GM18499 (cell line): Measurements from ENCODE around the gene CDH9.

Experiments
- ATAC-seq: cut with Tn5 transposase; IDR thresholded peaks from one replicate; pipeline ENCODE4 v1.9.1; 2021; ENCODE audit warnings: moderate number of reproducible peaks; ENCODE audit not compliant: insufficient read depth, unreplicated experiment

The CDH9 gene, protein sequence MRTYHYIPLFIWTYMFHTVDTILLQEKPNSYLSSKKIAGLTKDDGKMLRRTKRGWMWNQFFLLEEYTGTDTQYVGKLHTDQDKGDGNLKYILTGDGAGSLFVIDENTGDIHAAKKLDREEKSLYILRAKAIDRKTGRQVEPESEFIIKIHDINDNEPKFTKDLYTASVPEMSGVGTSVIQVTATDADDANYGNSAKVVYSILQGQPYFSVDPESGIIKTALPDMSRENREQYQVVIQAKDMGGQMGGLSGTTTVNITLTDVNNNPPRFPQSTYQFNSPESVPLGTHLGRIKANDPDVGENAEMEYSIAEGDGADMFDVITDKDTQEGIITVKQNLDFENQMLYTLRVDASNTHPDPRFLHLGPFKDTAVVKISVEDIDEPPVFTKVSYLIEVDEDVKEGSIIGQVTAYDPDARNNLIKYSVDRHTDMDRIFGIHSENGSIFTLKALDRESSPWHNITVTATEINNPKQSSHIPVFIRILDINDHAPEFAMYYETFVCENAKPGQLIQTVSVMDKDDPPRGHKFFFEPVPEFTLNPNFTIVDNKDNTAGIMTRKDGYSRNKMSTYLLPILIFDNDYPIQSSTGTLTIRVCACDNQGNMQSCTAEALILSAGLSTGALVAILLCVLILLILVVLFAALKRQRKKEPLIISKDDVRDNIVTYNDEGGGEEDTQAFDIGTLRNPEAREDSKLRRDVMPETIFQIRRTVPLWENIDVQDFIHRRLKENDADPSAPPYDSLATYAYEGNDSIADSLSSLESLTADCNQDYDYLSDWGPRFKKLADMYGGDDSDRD

DNA sequence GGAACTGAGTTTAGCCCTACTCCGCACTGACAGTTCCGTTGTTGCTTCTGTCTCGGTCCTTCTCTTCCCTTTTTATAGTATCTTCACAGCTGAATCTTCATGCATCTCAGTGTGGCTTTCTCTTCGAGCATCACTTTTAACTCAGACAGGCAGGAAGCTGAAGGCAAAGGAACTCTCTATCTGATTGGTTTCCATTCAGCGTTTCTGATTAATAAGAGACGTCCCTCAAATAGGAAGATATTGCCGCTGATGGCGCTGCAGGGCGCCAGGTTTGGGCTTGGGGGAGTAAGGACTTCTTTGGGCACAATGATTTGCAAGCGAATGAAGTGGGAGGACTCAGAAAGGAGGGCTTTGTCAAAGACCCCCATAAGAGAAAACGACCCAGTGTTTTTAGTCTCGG, at the start of gene CDH9:
Gene CDH9 (minus strand): TSS at position 111 of the 400 bp plus-strand sequence. CDS start 50,253 bp downstream, outside the sequence.
- no peak for ATAC-seq

DNA sequence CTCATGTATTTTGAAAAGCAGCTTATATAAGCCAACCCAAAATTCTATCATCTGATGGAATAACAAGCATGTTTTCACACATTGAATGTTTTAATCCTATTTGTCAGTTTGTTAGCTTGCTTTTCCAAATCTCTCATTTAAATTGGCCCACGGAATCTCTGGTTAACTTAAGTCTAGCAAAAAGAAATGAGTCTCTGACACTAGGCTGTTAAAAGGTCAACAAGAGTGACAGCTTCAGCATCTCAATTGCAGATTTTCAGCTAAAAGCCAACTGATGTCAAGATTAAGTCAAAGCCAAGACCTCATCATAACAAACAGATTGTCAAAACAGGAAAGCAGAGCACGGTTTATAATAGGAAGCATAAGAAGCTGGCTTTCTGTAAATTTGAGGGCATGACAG, 49.4 kb upstream of the CDH9 start:
- no peak for ATAC-seq

DNA sequence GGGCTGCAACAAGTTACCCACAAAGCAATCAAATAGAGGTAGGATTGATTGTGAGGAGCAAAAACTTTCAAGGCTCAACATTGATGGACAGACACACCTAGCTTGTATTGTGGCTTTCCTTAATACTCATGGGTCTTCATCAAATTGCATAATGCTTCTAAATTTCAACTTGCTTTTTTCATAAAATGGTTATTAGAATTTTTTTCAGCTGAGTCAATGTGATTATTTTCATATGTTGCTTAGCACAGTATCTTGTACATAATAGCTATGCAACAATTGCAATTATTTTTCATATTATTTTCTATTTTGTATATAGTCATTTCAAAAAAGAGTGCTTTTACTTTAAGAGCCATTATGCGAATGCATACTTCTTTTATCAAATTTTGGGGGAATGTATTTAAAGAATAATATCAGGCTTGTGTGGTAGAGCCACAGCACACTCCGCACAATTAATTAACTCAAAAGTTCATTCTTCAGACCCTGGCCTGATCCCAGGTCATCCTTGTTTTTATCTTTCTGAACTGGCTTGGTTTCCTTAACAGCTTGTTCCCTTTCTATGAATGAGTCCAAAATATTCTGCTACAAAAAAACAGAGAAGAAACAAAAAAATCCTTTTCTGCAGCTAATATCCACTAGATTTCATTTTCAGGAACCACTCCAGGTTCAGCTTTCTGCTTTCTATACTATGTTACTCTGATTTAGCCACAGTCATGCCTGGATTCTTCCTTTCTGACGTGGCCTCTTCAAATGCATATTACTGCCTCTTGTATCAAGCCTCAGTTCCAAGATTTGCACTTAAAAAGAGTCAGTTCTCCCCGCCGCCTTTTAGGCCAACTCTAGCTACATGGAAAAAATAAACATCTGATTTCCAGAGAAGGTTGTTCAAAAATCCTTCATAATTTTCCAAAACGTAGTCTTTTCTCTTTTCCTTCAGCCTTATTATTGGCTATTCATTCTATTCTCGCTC, 45.3 kb upstream of the CDH9 start:
- ATAC-seq, result no peak

DNA sequence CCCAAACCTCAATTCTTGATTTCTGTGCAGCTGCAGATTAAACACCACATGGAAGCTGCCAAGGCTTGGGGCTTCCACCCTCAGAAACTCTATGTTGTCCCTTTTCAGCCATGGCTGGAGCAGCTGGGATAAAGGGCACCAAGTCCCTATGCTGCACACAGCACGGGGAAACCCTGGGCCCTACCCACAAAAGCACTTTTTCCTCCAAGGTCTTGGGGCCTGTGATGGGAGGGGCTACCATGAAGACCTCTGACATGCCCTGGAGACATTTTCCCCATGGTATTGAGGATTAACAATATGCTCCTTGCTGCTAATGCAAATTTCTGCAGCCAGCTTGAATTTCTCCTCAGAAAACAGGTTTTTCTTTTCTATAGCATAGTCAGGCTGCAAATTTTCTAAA, 41.8 kb upstream of the CDH9 start:
- ATAC-seq, result no peak

DNA sequence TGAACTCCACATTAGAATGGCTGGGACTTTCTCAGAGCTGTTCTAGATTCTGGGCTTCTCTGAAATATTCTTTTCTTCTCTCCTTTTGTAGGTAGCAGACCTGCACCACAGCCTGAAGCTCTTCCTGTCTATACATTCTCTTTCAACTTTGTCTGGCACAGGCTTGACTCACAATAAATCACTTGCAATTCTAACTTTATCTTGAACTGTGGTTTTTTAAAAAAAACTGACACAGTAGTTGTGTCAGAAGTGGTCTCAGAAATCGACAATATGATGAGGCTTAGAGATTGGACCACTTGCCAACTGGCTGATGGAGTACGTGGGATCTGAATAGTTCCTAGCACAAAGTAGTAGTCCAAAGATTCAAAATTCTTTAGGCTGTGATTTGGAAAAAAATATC, 24.1 kb upstream of the CDH9 start:
- no peak for ATAC-seq

DNA sequence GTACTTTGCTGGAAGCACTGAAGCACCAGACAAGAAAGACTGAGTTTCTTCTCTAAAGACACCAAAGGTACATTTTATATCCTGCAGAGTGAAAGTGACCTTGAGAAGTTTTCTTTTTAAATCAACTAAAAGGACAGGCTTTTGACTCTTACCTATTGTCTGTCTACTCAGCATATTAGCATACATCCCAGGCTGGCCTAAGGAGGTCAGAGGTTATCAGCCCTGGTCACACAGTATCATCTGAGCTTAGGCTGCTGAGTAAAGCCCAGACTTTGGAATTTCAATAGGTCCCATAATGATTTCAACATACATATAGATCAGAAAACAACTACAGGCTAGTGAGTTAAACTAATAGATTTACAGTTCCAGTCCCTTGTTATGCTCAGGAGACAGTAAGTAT, 10.1 kb upstream of the CDH9 start:
- no peak for ATAC-seq

DNA sequence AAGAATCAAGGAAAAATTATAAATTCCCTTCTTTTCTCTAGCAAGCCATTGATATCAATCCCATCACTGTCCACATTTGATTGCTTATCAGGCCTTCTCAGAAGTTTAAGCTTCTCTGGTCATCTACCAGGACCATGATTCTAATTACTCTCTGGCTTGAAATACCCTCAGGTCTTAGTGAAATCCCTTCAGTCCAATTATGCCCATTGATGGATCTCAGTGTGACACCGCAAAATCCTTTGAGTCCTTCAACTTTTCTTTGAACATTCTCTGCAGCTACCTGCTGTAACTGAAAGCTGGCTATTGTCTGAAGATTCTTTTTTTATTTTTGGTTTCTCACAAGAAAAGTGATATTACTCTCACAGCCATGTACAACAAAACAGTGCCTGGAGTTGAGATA, 3.0 kb upstream of the CDH9 start:
- no peak for ATAC-seq

DNA sequence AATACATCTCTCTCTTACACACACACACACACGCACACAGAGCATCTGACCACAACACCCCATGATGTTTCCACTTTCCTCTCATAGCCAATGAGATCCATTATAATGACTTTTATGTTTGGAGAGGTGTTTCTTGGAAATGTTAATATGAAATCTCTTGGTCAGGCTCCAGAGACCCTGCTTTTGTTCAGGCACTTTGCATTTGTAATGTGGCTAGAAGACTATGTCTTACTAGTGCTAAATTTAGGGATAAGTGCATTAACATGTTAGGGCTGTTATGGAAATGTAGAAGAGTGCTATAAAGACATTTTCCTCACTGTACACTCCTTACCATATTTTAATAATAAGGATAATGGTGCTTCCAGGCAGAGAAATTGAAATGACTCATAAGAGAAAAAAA, 3.8 kb downstream of the CDH9 start:
- no peak for ATAC-seq

DNA sequence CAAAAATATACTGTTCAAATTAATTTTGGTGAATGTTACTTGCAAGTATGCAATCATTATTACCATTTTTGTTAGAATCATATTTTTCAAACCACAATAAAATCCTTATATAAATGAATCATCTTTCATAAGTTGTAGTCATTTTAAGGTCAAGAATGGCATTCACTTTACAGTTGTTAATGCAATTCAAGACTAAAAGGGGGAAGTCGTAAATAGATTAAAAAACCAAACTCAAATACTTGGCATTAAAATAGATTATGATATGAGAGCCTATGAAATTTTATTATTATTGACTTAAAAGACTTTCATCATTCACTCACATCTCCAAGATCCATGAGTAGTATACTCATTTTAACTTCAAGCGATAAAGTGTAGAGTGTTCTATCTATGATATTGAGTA, 11.6 kb downstream of the CDH9 start:
- no peak for ATAC-seq

DNA sequence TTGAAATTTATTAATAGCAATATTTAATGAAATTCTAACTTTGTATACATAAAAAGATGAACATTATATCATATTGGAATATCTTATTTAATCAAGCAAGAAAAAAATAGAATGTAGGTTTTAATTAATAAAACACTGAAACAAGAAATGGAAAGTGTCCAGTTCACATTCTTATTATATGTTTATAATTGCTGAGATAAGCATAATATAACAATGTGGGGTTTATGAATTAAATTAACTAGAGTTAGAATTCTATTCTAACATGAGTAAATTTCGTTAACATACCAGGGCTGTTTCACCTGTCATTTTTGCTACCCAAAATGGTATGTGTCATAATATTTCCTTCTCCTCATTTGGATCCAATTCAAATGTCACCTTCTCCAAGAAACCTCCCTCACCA, 12.3 kb downstream of the CDH9 start:
- no peak for ATAC-seq

DNA sequence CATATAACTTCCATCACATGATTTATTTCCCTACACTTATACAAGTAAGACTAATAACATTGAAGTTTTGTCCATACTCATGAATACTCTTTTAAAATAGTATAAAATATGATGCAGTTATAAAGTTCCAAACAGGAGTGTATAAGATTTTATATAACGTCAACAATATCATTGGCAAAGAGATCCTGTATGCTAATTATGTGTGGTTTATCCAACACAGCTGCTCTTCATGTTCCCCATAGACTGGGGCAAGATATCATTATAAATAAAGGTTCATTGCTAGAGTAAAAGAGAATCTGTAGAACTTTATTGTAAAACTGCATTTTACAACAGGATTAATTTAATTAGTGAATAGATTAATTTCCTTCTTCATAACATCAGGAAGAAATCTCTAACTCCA, 16.9 kb downstream of the CDH9 start:
- ATAC-seq, result no peak

DNA sequence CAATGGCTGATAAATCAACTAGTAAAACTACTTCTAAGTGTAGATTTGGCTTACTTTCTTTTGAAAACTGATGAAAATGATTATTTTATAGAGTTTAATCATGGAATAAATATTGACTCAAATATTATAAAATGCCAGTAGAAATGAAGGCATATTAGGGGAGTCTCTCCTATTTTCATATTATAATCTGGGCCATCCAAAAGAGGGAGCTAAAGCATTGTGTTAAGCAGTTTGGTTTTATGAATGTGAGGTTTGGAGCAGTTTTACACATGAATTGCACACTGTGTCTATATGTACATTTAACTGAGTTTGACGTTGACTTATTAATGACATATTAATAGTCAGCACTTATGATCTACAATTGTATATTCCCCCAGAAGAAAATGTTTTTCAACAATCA, 17.4 kb downstream of the CDH9 start:
- no peak for ATAC-seq

DNA sequence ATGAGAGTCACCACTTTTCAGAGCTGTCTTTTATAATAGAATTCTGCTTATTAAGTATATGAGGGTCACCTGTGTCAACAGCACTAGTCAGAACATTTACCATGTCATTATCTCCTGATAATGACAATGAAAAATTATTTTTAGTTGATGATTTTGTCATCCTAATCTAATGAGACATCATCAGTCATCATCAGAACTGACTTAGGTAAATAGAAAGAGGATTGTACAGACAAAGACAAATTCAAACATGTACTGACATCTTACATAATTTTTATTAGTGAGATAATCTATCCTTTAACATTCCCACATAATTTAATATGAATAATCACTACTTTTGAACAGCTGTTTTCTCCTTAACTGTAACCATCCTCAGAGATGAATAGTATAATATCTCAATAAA, 22.6 kb downstream of the CDH9 start:
- ATAC-seq, result no peak

DNA sequence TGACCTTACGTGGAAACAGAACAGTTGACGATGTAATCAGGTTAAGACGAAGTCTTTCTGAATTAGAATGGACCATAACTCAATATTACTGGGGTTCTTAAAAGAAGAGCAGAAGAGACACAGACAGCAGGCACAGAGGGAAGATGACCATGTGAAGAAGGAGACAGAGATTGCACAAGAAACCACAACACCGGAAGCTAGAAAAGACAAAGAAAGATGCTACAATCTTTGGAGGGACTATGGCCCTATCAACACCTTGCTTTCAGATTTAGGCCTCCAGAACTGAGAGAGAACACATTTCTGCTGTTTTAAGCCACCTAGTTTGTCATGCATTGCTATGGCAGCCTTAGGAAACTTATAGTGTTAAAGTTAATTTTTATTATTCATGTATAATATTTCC, 27.1 kb downstream of the CDH9 start:
- no peak for ATAC-seq

DNA sequence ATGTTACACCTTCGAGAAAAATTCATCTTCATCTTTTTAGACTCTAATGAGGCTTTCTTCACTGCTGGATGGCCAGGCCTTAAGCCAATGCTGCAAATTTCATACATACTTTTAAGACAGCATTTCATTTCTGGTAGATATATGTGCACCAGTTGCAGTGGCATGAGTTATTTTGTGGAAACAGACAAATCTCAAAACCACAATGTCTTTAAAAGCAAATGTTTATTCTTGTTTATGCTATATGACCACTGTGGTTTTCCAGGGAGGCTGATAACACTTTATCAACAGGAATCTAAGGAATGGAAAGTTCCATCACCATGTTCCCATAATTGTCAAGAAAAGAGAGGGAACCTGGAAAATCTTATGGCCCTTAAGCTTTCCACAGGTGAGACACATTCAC, 27.7 kb downstream of the CDH9 start:
- no peak for ATAC-seq

DNA sequence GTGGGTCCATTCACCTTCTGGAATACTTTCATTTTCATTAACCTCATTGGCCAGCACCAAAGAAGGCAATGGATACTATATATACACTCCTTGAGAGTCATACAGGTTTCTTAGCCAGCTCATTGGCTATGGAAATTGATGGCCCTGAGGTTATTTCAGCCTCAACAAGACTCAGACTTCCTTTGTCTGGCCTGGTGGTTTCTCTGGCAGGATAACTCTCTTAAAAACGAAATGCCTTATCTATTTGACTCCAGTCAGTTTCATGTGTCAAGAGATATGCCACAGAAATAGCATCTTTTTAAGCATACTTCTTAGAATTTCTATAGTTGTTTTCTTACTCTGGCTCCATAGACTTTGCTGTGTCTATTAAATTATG, 28.9 kb downstream of the CDH9 start:
- ATAC-seq, result no peak

DNA sequence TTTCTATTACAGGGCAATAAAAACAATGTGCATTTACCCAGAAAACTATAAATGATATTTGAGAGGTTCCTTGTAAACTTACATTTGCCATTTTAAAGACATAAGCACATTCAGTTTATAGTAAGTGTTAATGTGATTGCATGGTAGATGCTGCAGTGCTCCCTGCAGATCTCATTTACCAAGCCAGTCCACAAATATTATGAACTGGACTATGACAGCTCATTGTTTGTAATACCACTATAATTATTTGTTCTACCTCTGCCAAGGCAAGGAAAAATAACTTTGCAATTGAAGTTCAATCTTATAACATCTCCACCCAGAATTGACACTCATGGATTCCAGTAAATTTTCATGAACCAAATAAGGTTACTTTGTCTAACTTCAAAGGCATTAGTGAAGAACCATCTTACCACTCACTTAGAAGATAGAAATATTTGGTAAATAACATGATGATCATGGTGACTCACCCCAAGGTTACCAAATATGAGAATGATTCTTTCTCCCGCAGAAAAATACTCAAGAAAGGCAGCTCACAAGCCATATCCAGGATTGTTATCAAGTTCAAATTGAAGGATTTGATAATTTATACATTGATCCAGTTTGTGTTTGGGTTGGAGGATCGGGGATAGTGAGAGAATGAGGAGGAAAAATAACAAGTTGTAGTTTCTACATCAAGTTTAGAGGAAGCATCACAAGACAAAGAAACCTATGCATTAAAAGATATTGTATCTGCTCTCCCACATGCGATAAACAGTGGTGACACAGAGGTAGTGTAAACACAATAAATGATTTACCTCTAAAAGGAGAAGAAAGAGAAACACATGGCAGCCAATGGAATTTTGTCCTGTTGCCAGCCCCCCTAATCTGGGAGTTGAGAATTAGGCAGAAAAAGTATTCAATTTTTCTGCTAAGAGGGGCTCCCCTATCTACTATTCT, 29.5 kb downstream of the CDH9 start:
- ATAC-seq, result no peak

DNA sequence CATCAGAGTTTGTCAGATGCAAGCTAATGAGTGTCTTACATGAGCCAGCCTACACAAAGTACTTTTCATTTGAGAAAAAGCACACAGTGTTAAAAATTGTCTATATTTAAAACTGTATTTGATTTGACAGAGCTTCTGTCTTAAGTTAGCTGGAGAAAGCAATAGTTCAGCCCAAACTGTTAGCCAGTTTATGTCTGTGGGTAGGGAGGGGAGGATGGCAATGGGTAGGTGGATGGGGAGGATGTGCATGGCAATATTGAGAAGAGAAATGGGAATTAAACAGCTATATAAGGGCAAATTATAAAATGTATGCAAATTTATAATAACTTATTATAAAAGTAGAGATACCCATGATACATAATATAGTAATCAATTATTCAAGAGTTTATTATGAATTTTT, 31.3 kb downstream of the CDH9 start:
- no peak for ATAC-seq

DNA sequence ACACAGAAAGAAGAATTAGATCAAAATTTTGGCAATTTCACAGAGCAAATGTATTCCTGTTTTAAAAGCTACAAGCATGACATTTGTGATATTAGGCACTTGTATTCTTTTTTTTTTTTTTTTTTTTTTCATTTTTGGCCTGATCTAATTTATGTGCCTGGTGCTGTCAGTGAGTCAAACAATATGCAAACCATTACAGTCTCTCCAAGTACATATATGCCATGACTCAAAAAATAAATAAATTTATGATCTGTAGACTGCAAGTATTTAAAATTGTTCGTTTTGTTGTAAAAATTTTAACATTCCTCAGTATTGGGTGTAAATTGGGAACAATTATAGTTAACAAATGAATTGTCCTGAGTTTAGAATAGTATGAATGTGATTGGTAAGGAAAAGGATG, 51.4 kb downstream of the CDH9 start:
- no peak for ATAC-seq

DNA sequence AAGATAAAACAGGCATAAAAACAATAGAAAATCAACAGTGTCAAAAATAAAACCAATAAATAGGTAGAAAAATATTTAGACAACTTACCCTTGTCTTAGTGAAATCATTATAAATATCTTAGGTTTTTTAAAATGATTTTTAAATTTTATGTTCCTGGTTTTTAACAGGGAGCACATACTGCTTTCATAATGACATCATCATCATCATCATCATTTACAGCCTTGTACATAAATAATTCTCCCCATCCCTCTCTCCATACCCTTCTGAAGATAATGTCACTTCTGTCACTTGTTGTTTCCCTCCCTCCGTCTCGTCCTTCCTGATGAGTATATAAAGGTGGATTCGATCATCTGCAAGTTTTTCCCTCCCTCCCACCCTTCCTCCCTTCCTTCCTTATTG, 56.6 kb downstream of the CDH9 start:
- ATAC-seq, result no peak
